Muscle layer of colon (tissue), 2 donors: ENCODE data around the gene OR9A4.

Experiments
- H3K27ac ChIP-seq: one replicate; pipeline ENCODE4 v1.7.0; 2013; ENCODE audit warnings: low read depth, mild to moderate bottlenecking, low read length, moderate library complexity
- H3K27me3 ChIP-seq, 2 donors: one replicate each; pipeline ENCODE4 v1.7.0; 2013; ENCODE audit warnings: low read length in 2 of 2, mild to moderate bottlenecking in 2 of 2; ENCODE audit not compliant: insufficient read depth in 2 of 2, control insufficient read depth in 1 of 2
- H3K36me3 ChIP-seq: one replicate; pipeline ENCODE4 v1.7.0; 2013; ENCODE audit warnings: mild to moderate bottlenecking, low read length; ENCODE audit not compliant: insufficient read depth
- H3K4me1 ChIP-seq: one replicate; pipeline ENCODE4 v1.7.0; 2013; ENCODE audit warnings: mild to moderate bottlenecking, low read length; ENCODE audit not compliant: insufficient read depth
- H3K4me3 ChIP-seq, 2 donors: one replicate each; pipeline ENCODE4 v1.7.0; 2013; ENCODE audit warnings: low read length in 2 of 2, low read depth in 1 of 2, mild to moderate bottlenecking in 1 of 2, moderate library complexity in 1 of 2
- H3K9ac ChIP-seq: one replicate; pipeline ENCODE4 v1.7.0; 2013; ENCODE audit warnings: low read length
- H3K9me3 ChIP-seq: one replicate; pipeline ENCODE4 v1.7.0; 2013; ENCODE audit warnings: mild to moderate bottlenecking, low read length
- donor health status: abdominal sarcoma.
- donor health status: Adenocarcinoma of cecum.

The OR9A4 gene

DNA sequence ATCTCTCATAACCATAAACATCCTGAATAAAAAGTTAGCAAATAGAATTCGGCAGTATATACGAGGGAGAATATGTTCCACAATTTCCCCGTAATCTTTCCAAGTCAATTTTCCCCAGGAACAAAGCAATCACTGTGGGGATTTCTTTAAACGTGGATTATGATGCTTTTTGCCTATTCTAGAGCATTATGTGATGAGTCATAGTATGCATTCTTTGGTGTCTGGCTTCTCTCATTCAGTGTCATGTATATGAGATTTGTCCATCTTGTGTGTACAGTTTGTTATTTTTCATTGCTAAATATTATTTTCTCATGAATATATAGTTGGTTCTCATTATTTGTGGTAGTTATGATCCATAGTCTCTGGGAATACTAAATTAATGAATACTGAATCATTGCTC, 9.9 kb upstream of the OR9A4 start:
- Histone ChIP-seq H3K4me3 (no peak overlapping the region), H3K9me3 (no peaks in the 10 kb centered on the region), H3K27ac (no peak overlapping the region), H3K4me1 (no peaks in the 10 kb centered on the region), H3K36me3 (no peaks in the 10 kb centered on the region), H3K27me3 (no peaks in the 10 kb centered on the region), H3K9ac (no peak overlapping the region)

DNA sequence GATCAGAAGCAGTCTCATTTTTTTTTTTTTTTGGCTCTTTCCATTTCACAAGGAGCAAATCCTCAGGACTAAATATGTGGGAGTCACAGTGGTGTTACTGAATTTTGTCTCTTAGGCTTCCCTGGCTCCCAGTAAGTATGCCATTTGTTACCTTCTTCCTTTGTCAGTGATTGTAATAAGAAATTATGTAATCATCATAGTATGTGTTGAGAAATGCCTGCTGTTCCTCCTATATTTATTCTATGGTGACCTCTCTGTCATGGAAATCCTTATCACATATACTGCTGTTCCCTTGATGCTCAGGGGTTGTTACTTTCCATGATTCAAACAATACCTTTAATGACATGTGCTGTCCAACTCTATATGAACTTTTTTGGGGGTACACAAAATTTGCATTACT, 4.8 kb upstream of the OR9A4 start:
- Histone ChIP-seq H3K4me1 (no peaks in the 10 kb centered on the region), H3K27ac (no peak overlapping the region), H3K9ac (no peak overlapping the region), H3K27me3 (no peaks in the 10 kb centered on the region), H3K9me3 (no peaks in the 10 kb centered on the region), H3K36me3 (no peaks in the 10 kb centered on the region), H3K4me3 (no peak overlapping the region)

DNA sequence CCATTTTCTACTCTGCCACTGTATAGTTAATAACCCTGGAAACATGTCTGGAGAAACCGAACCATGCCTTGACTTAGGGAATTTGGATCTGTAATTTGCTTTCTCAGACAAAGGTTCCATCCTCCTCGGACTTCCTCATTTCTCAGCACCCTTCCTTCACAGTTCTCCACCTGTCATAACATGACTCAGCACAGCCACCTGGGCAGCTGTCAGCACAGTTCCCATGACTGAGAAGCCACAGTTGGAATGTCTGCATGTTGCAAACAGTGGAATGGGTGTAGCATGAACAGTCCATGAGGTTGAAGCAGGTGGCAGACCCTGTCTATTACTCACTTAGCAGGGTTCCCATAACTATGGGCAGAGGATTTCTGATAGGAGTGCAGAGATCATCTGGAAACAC, 634 bp upstream of the OR9A4 start:
- no peaks in the 10 kb centered on the region for H3K9me3 ChIP-seq
- H3K9ac ChIP-seq, result no peak overlapping the region
- no peaks in the 10 kb centered on the region for H3K36me3 ChIP-seq
- H3K4me1 ChIP-seq, result no peaks in the 10 kb centered on the region
- no peaks in the 10 kb centered on the region for H3K27me3 ChIP-seq
- no peak overlapping the region for H3K27ac ChIP-seq
- no peak overlapping the region for H3K4me3 ChIP-seq

DNA sequence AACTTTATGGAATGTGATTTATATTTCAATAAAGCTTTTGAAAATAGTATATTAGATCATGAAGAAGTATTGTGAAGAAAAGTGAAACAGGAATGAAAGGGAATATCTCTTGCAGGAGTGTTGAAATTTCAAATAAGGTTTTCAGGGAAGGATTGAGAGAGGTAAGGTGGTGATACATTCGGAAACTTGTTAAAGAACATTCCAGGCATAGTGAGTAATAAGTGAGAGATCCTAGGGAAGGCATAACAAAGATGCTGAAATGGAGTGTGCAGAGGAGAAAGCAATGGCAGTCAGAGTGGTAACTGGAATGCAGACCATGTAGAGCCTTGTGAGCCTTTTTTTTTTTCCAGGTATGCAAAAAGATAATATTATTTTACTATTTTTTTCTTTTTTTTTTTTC, 4.1 kb downstream of the OR9A4 start:
- H3K27me3 ChIP-seq, result no peaks in the 10 kb centered on the region
- no peaks in the 10 kb centered on the region for H3K36me3 ChIP-seq
- no peak overlapping the region for H3K4me3 ChIP-seq
- no peak overlapping the region for H3K27ac ChIP-seq
- H3K4me1 ChIP-seq, result no peaks in the 10 kb centered on the region
- no peak overlapping the region for H3K9ac ChIP-seq
- H3K9me3 ChIP-seq, result no peaks in the 10 kb centered on the region

DNA sequence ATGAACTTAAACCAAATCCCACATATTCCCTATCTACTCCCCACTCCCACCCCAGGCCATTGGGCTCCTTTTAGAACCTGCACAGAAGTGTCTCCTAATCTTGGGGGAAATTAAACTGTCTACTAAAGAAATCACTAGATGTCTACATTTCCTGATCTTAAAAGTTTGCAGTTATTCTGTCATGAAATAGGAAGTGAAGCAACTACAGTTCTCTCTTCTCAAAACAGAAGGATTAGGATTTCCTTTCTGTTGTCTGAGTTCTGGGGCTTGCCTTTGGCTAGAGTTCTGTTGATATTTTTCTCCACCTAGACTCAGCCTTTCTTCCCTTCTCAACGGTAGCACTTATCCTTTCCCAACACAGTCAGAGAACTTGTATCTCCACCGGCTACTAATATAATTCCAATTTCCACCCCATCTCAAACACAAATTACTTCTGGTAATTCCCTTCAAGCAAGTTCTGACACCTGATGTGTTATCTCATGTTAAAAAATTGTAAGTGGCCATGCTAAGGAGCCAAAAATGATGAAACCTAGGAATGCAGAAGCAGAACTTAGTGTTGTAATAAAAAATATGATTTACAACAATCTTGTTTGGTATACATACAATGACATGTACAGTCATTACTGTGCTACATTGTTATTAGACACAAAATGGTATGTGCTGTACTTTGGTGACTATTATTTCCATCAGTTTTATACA, 12.1 kb downstream of the OR9A4 start:
- no peak overlapping the region for H3K4me3 ChIP-seq
- H3K27ac ChIP-seq, result no peak overlapping the region
- no peaks in the 10 kb centered on the region for H3K4me1 ChIP-seq
- no peaks in the 10 kb centered on the region for H3K36me3 ChIP-seq
- H3K9me3 ChIP-seq, result no peaks in the 10 kb centered on the region
- no peak overlapping the region for H3K9ac ChIP-seq
- no peaks in the 10 kb centered on the region for H3K27me3 ChIP-seq

DNA sequence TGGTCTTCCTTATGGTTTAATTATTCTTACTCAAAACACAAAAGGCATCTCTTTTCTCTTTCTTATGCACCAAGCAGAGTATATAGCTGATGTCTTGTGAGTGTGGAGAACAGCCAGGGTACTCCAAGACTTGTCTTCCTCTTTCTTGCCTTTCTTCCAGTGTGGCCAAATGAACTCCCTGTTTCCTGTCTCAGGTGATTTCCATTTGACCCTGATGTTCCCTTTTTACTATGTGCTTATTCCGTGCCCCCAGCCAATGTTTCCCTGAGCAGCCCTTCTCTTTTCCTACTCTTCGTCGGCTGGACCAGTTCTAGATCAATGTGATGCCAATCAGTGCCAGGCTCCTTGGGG, 12.6 kb downstream of the OR9A4 start:
- Histone ChIP-seq H3K4me3 (no peak overlapping the region), H3K36me3 (no peaks in the 10 kb centered on the region), H3K9me3 (no peaks in the 10 kb centered on the region), H3K9ac (no peak overlapping the region), H3K27me3 (no peaks in the 10 kb centered on the region), H3K4me1 (no peaks in the 10 kb centered on the region), H3K27ac (no peak overlapping the region)

DNA sequence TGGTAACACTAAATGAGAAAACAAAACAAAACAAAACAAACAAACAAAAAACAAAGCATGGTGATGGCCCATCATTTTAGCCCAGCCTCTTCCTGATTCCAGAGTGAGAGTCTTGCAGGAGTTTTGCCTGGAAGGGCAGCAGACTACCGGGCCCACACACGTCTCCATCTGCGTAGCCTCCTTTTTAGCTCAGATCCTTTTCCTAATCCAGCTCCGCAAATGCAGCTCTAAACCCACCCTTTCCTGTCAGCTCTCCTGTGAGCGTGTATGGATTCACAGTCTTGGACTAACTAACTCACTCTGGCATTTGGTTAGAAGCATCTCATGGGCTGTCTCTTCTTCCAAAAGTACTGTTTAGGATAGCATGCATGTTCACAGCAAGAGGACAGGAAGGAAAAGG, 14.0 kb downstream of the OR9A4 start:
- Histone ChIP-seq H3K36me3 (no peaks in the 10 kb centered on the region), H3K27me3 (no peaks in the 10 kb centered on the region), H3K9me3 (no peaks in the 10 kb centered on the region), H3K4me3 (no peak overlapping the region), H3K4me1 (no peaks in the 10 kb centered on the region), H3K9ac (no peak overlapping the region), H3K27ac (no peak overlapping the region)

DNA sequence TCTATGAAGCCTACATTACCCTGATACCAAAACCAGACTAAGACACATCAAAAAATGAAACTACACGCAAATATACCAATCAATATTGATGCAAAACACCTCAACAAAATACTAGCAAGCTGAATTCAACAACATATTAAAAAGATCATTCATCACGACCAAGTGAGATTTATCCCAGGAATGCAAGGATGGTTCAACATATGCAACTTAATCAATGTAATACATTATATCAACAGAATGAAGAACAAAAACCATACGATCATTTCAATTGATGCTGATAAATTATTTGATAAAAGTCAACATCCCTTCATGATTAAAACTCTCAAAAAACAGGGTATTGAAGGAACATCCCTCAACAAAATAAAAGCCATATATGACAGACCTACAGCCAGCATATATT, 24.9 kb downstream of the OR9A4 start:
- Histone ChIP-seq H3K4me3 (no peak overlapping the region), H3K27me3 (no peaks in the 10 kb centered on the region), H3K27ac (no peak overlapping the region), H3K36me3 (no peaks in the 10 kb centered on the region), H3K4me1 (no peaks in the 10 kb centered on the region), H3K9ac (no peak overlapping the region), H3K9me3 (no peaks in the 10 kb centered on the region)

DNA sequence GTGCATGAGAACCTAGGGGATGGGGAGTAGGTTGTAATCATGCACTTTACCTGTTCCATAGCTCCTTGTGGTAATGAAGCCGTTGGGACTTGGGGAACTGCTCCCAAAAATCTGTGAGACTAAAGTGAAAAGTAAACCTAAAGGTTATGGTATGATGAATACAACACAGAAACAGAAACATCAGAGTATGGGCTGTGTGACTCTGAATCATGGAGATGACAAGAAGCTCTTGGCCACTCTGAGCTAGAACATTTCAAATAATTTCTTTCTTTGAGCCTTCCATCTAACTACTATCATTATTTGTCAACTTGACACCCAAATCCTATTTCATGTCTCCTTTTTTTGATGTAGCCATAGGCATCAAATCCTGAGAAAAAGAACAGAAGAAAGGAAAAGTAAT, 27.6 kb downstream of the OR9A4 start:
- Histone ChIP-seq H3K36me3 (no peaks in the 10 kb centered on the region), H3K4me1 (no peaks in the 10 kb centered on the region), H3K4me3 (no peak overlapping the region), H3K27ac (no peak overlapping the region), H3K27me3 (no peaks in the 10 kb centered on the region), H3K9ac (no peak overlapping the region), H3K9me3 (no peaks in the 10 kb centered on the region)

DNA sequence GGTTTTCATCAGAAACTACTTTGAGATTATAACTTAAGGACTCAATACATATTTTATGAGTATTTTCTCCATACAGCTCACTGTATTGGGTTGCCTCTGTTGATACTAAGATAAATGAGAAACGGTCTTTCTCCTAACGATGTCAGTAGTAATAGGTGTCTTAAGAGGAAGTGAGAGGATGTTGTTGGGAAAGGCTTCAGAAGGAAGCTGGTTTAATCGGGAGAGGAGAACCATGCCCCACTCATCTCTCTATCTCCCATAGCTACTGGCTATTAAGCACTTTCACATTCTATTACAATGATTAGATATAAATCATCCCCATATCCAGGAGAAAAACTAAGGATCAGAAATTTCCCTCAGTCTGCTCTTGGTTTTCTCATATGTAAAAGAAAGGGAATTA, 28.6 kb downstream of the OR9A4 start:
- no peak overlapping the region for H3K9ac ChIP-seq
- H3K27me3 ChIP-seq, result no peaks in the 10 kb centered on the region
- H3K4me1 ChIP-seq, result no peaks in the 10 kb centered on the region
- no peaks in the 10 kb centered on the region for H3K9me3 ChIP-seq
- no peak overlapping the region for H3K4me3 ChIP-seq
- no peaks in the 10 kb centered on the region for H3K36me3 ChIP-seq
- no peak overlapping the region for H3K27ac ChIP-seq

DNA sequence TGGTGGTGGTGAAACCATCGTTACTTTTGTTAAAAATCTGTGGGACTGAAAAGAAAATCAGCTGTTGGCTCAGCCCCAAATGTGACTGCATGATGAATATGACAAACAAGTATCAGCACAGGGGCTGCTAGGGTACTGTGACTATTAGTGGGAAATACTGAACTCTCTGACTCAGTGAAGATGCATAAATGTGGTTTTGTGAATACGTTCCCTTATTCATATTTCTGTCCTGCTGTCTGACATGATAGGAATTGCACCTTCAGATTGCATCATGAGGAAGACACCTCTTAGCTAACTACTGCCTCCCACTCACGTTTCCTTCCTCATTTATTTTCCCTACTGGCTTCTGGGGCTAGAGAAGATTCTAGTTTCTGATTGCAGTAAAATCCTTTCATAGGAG, 29.2 kb downstream of the OR9A4 start:
- H3K27me3 ChIP-seq, result no peaks in the 10 kb centered on the region
- H3K36me3 ChIP-seq, result no peaks in the 10 kb centered on the region
- H3K4me1 ChIP-seq, result no peaks in the 10 kb centered on the region
- H3K9me3 ChIP-seq, result no peaks in the 10 kb centered on the region
- H3K27ac ChIP-seq, result no peak overlapping the region
- no peak overlapping the region for H3K9ac ChIP-seq
- H3K4me3 ChIP-seq, result no peak overlapping the region

DNA sequence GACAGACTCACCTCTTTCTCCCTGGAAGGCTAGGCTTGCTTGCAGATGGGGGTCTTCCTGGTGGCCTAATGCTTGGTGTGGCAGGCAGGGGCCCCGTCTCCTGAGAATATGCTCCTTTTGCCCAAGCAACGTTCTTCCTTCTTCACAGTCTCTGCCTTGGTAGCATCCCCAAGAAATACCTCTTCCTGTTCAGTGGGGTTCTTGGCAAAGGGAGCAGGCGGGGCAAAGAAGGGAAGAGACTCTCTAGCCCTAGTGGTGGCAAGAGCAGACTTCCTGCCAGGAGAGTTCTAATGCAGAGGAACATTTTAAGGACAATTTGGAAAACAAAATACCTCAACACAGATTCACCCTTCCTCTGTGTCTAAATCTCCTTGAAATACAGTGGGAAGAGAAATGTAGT, 30.6 kb downstream of the OR9A4 start, which contains the start of gene CLEC5A:
TSS of gene CLEC5A (minus strand) at position 179 of the 400 bp plus-strand sequence. CDS start 682 bp downstream, outside the sequence.
- no peak within 1 kb of the TSS for H3K4me3 ChIP-seq
- H3K9ac ChIP-seq, result no peak within 1 kb of the TSS
- no peaks in the 10 kb centered on the region for H3K36me3 ChIP-seq
- no peaks in the 10 kb centered on the region for H3K9me3 ChIP-seq
- H3K27ac ChIP-seq, result no peak within 1 kb of the TSS
- no peaks in the 10 kb centered on the region for H3K27me3 ChIP-seq
- H3K4me1 ChIP-seq, result no peaks in the 10 kb centered on the region
